Frontal cortex (tissue), 4 donors: ENCODE measurements around the gene HID1. TPM values are rescaled to one million over a fixed set of nuclear protein-coding genes. Genes with fewer than 3 reads are reported as not detected.
"Not testable (repeated sequence)": the region's sequence is repeated elsewhere in the genome, so short reads cannot be mapped to it uniquely, and the experiment has no call there.

Experiments used
- DNase-seq, 2 donors: peaks; one replicate each; pipeline ENCODE4 v3.0.0; 2012; ENCODE audit warnings: low spot score in 2 of 2
- FAIRE-seq: peaks from 2 replicates; lab custom pipeline; 2012; peaks lifted over from hg19 to GRCh38; lab: Jason Lieb, UNC
- total RNA-seq: library from RNA; depleted of rRNA; stranded (reverse); fragments of >200 nt; gene quantifications from one replicate; pipeline ENCODE4 v1.2.3, GENCODE V29; 2014
- donor health status: control.
- donor health status: control.
- donor health status: control.

The HID1 gene
- 17.1 TPM for total RNA-seq

- peak; percentile 89 to 90 for DNase-seq
- FAIRE-seq, result no peak
These were observed at the start of gene HID1 for GRCh38 chr17:74972107-74972972. HID1 (minus strand) TSS chr17:74972759; CDS start chr17:74972656, 103 bp downstream.

- FAIRE-seq, result no peak
- no peak for DNase-seq
These were observed 48.0 kb upstream of the HID1 start for GRCh38 chr17:75020331-75021110.

GRCh38 chr17:75019710-75020109, 47.2 kb upstream of the HID1 start:
- no peak for DNase-seq
- no peak for FAIRE-seq

- FAIRE-seq (no peak), DNase-seq (no peak)
These were observed 46.6 kb upstream of the HID1 start for GRCh38 chr17:75019146-75019545.

GRCh38 chr17:75013092-75013559, 40.6 kb upstream of the HID1 start:
- FAIRE-seq (no peak), DNase-seq (no peak)

GRCh38 chr17:75012346-75013091, 40.0 kb upstream of the HID1 start, which contains the start of gene MRPL58:
MRPL58 (plus strand) TSS chr17:75012670; CDS start chr17:75012687, 17 bp downstream.
- DNase-seq (peak; percentile 83 to 88), FAIRE-seq (no peak)

GRCh38 chr17:75012096-75012345, 39.5 kb upstream of the HID1 start:
- no peak for FAIRE-seq
- no peak for DNase-seq

- FAIRE-seq (no peak), DNase-seq (peak in 1 of 2 donors; percentile 63)
These were observed 39.0 kb upstream of the HID1 start for GRCh38 chr17:75011401-75012095.

- FAIRE-seq, result no peak
- no peak for DNase-seq
These were observed 38.3 kb upstream of the HID1 start for GRCh38 chr17:75010683-75011400.

GRCh38 chr17:75009139-75009724, 36.7 kb upstream of the HID1 start:
- no peak for DNase-seq
- no peak for FAIRE-seq

- DNase-seq, result no peak
- FAIRE-seq, result no peak
These were observed 35.8 kb upstream of the HID1 start for GRCh38 chr17:75008373-75008772.

GRCh38 chr17:75006653-75007052, 34.1 kb upstream of the HID1 start:
- no peak for DNase-seq
- no peak for FAIRE-seq

GRCh38 chr17:75006084-75006483, 33.5 kb upstream of the HID1 start:
- not testable (repeated sequence) for FAIRE-seq, DNase-seq

- DNase-seq (no peak), FAIRE-seq (no peak)
These were observed 32.7 kb upstream of the HID1 start for GRCh38 chr17:75005291-75005690.

GRCh38 chr17:75004371-75004770, 31.8 kb upstream of the HID1 start:
- FAIRE-seq, result no peak
- no peak for DNase-seq

GRCh38 chr17:75003957-75004355, 31.4 kb upstream of the HID1 start:
- FAIRE-seq (no peak), DNase-seq (no peak)

- no peak for DNase-seq
These were observed 30.8 kb upstream of the HID1 start for GRCh38 chr17:75003070-75003956.

More at GRCh38 chr17:75003070-75003956, 30.8 kb upstream of the HID1 start:
- no peak for FAIRE-seq
